Measurements from ENCODE around the gene PRKD1. TPM values are rescaled to one million over a fixed set of nuclear protein-coding genes. Genes with fewer than 3 reads are reported as not detected.

PRKD1 gene
- total RNA-seq, 1 donor from 2014 or later: 6.7 TPM

- DNase-seq (no peak), ATAC-seq (ENCODE audit: low read depth) (no peak)
- Mint-ChIP-seq H3K27ac (no peak overlapping the region), H3K27me3 (no peaks in the 10 kb centered on the region), H3K36me3 (ENCODE audit: low read depth) (no peaks in the 10 kb centered on the region), H3K9me3 (peaks cover 3% of the 10 kb centered on the region), H3K4me1 (no peaks in the 10 kb centered on the region), H3K4me3 (no peak overlapping the region)
- intact Hi-C loops (cut with micrococcal nuclease): no loop called here
- CTCF ChIA-PET: no interaction called here
- TF ChIP-seq CTCF (IDR thresholded peaks at IDR 0.05): no peak
- POLR2A ChIA-PET: no interaction called here
These were observed 272.6 kb downstream of the PRKD1 start for GRCh38 chr14:29654901-29655550.

DNA sequence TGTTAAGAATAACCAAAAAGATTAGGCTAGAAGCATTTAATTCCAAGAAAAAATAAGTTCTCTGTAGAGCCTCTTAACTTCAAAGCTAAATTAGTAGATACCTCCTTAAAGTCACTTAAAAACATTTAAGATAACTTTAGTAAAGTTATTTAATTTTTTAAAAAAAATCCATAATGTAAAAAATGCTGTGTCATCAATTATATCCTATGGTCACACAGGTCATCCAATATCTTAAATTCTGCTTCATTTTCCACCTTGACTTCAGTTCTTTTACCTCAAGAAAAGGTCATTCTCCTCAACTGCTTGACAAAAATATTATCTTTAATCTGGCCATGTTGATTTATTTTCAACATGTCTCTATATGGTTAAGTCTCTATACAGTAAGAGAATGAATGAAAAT lies 274.3 kb downstream of the PRKD1 start:
- intact Hi-C loops (cut with micrococcal nuclease): no loop called here
- Mint-ChIP-seq H3K27me3 (no peaks in the 10 kb centered on the region), H3K4me3 (no peak overlapping the region), H3K36me3 (ENCODE audit: low read depth) (no peaks in the 10 kb centered on the region), H3K27ac (no peak overlapping the region), H3K4me1 (no peaks in the 10 kb centered on the region), H3K9me3 (peaks cover 5% of the 10 kb centered on the region)
- POLR2A ChIA-PET: no interaction called here
- no peak for TF ChIP-seq CTCF (IDR thresholded peaks at IDR 0.05)
- DNase-seq (no peak), ATAC-seq (ENCODE audit: low read depth) (no peak)
- CTCF ChIA-PET: no interaction called here

- no peaks in the 10 kb centered on the region for H3K27me3 Mint-ChIP-seq
- no peak for TF ChIP-seq CTCF (IDR thresholded peaks at IDR 0.05)
- intact Hi-C loops (cut with micrococcal nuclease): no loop called here
These were observed 275.1 kb downstream of the PRKD1 start for GRCh38 chr14:29652571-29652970.

DNA sequence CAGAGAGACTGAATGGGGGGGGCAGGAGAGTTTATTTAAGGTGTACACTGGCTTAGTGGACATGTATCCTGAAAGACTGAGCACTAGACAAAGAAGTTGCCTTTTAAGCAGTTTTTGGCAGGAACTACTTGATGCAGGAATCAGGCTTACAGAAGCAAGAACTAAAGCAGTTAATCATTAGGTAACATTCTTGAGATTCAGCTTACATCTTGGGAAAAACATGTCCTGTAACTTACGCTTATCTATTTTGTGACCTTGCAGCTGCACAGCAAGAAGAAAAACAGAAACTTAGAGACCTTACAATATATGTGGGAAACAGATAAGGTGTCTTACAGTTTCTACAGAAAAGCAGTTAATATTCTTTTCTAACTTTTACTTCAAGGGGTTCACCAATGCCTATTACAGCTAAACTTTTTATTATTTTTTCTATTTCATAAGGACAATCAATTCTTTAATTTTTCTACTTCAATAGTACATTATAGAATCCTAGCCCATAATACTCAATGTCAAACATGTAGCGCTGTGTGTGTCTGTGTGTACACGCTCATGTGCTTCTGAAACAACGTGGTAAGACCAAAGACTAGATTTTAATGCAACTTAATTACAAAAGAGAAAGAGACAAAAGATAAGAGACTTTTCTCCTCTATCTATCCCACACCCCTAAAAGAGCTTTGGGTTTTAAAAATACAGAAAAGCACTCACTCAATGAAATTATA lies 276.9 kb downstream of the PRKD1 start:
- Mint-ChIP-seq H3K4me3 (no peak overlapping the region), H3K36me3 (ENCODE audit: low read depth) (no peaks in the 10 kb centered on the region), H3K4me1 (no peaks in the 10 kb centered on the region), H3K27ac (no peak overlapping the region), H3K27me3 (no peaks in the 10 kb centered on the region), H3K9me3 (peaks cover 13% of the 10 kb centered on the region)
- no peak for ATAC-seq (ENCODE audit: low read depth)
- no peak for TF ChIP-seq CTCF (IDR thresholded peaks at IDR 0.05)
- DNase-seq: no peak
- ChIA-PET POLR2A (no interaction called here), CTCF (no interaction called here)
- intact Hi-C loops (cut with micrococcal nuclease): no loop called here

More at GRCh38 chr14:29652571-29652970, 275.1 kb downstream of the PRKD1 start:
- Mint-ChIP-seq H3K27ac (no peak overlapping the region), H3K36me3 (ENCODE audit: low read depth) (no peaks in the 10 kb centered on the region), H3K4me1 (no peaks in the 10 kb centered on the region), H3K9me3 (peaks cover 10% of the 10 kb centered on the region), H3K4me3 (no peak overlapping the region)
- DNase-seq (no peak), ATAC-seq (ENCODE audit: low read depth) (no peak)
- ChIA-PET POLR2A (no interaction called here), CTCF (no interaction called here)

GRCh38 chr14:29649170-29649569 lies 278.5 kb downstream of the PRKD1 start:
- no peak for DNase-seq
- intact Hi-C loops (cut with micrococcal nuclease): no loop called here
- peaks cover 13% of the 10 kb centered on the region for H3K9me3 Mint-ChIP-seq
- H3K27ac Mint-ChIP-seq: no peak overlapping the region
- no peaks in the 10 kb centered on the region for H3K27me3 Mint-ChIP-seq
- ATAC-seq (ENCODE audit: low read depth): no peak
- no peaks in the 10 kb centered on the region for H3K36me3 Mint-ChIP-seq (ENCODE audit: low read depth)
- no peak overlapping the region for H3K4me3 Mint-ChIP-seq
- CTCF ChIA-PET: no interaction called here
- TF ChIP-seq CTCF (IDR thresholded peaks at IDR 0.05): no peak
- H3K4me1 Mint-ChIP-seq: no peaks in the 10 kb centered on the region
- POLR2A ChIA-PET: no interaction called here

All from activated B cell treated with CpG ODN at 0.5 μM for 24 hours (primary cell).